NCI-H2227 (cell line): Measurements from ENCODE around the gene SPATC1L.
"Not testable (repeated sequence)": the region's sequence is repeated elsewhere in the genome, so short reads cannot be mapped to it uniquely, and the experiment has no call there.

Experiments
- DNase-seq: peaks from one replicate; lab custom pipeline; 2025; ENCODE audit not compliant: unreplicated experiment; lab: John Stamatoyannopoulos, UW

SPATC1L gene

DNA sequence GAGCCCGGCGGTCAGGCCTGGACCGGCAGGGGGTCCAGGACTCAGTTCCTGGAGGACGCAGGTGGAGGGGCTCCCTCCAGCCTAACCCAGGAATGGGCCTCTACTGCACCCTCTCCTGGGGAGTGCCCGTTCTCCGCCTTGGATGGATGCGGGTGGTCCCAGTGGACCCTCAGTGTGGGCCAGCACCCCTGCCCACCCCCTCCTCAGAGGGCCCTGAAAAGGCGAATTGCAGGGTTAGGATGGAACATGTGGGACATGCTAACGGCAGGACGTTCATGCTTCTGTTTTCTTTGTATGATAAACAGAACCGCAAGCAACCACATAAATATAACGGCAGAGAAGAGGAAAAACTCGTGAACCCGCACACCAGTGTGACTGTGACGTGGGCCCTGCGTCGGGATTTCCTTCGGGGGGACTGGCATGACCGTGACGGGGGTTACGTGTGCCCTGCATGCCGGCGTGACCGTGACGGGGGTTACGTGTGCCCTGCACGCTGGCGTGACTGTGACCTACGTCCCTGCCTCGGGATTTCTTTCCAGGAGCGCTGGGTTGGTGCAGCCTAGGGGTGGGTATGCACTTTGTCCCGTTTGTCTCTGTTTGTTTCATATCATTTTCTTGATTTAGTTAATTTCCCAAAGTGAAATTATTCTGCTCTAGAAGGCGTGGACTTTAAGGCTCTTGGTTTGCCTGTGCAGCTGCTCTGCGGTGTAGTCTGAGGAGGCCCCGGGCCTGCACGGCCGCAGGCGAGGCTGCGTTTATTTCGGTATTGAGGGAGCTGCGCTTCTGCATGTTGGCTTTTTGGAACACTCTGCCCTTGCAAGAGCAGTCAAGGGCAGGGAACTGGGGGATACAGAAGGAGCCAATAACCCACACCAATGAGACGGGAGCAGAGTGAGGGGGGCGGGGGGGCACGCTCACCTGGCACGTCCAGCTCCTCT lies 32.0 kb downstream of the SPATC1L start:
- no peak for DNase-seq

- DNase-seq = no peak
Measured at GRCh38 chr21:46151261-46151988, 32.8 kb downstream of the SPATC1L start.

- DNase-seq = no peak
Measured at GRCh38 chr21:46150491-46151121, 33.7 kb downstream of the SPATC1L start.

GRCh38 chr21:46150073-46150472 lies 34.2 kb downstream of the SPATC1L start:
- no peak for DNase-seq

DNA sequence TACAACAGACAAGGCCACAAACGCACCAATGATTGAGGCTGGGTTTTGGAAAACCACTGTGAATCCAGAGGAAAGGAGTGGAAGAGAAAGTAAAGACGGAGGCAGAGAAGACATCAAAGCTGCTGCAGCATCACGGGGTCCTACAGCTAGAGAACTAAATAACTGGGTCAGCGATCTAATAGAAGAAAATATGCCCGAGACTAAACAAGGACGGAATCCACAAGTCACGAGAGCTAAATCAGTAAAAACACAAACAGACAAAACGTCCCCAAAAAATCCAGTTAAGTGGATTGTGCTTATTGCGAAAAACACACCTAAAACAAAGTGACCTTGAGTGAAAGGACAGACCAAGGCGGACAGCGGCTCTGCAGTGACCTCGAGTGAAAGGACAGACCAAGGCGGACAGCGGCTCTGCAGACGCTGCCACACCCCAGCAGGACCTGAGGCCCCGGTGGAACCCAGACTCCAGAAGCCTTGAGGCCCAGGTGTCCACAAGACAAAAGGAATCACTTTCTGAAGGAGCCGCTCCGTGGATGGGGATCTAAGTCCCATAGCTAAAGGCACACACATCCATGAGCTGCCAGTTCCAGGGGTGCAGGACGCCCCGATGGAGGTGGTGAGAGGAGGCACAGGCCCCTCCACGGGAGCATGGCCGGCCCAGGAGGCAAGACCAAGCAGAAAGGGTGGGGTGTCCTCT lies 34.9 kb downstream of the SPATC1L start:
- DNase-seq = no peak

DNA sequence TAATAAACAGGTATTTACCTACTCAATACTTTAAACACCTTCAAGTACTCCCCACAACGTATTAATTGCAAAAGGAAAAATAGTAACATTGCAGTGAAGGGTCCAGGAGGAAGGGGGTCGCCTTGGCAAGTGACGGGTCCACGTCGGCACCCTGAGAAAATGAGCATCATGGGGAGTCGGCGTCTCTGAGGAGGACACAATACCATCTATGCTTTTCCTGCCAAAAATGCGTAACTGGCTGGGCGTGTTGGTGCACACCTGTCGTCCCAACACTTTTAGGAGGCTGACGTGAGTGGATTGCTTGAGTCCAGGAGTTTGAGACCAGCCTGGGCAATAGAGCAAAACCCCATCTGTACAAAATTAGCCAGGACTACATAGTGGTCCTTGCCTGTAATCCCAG lies 36.2 kb downstream of the SPATC1L start:
- DNase-seq = no peak

DNA sequence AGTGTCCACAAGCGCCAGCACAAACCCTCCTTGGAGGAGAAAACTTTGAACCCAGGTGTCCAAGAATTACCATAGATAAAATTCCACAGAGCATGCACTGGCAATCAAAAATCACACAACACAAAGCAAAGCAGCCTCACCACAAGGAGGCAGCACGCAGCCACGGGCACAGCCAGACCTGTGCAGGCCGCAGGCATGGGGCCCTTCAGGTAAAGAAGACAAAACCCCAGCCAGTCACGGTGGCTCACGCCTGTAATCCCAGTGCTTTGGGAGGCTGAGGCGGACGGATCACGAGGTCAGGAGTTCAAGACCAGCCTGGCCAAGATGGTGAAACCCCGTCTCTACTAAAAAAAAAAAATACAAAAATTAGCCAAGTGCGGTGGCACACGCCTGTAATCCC lies 36.8 kb downstream of the SPATC1L start:
- DNase-seq = not testable (repeated sequence)

DNA sequence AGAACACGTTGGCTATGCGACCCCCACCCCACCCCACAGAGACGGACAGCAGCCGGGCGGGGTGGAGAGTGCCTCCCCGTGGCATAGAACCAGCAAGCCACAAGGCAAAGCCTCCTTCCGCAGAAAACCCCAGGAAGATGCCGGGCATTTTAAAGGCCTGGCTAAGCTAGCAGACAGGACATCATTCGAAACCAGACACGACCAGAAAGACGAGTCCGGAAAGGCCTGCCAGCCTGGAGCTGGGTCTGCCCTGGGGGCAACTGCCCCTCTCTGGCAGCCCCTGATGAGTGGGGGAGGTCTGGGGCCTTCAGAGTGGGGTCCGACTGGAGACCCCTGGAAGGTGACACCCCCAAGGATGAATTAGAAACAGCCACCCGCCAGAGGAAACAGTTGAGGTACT lies 37.4 kb downstream of the SPATC1L start:
- no peak for DNase-seq

DNA sequence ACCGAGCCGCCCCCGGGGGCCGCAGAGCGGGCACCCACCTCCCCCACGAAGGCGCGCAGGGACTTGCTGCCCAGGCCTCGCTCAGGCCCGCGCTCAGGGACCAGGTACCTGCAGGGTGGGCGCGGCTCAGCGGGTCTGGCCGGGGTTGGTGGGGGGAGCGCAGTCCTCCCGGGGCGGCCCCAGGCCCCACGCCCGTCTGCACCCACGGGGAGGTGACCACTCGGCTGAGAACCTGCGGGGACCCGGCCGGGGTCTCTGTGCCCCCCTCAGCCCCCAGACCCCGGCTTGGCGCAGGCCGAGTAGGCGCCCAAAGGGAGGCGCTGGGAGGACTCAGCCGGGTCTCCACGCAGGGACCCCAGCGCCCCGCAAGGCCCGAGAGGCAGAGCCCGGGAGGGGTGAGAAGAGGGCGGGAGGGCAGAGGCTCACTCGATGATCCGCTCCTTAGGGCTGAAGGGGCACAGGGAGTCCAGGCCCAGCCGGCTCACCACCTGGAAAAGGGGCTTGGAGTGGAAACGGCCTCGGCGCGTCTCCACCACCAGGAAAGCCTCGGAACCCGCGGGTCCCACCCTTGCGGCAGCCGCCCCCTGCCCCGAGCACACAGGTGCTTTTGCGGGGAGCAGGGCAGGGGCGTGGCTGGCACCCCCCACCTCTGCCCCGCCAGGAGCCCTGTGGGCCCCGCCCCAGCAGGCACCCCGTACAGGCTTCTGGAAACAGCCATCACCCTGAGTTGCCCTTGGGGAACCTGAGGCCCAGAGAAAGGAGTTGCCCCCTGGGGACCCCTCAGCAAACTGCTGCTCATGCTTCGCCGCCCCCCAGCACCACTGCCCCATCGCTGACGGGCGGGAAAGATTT lies 38.2 kb downstream of the SPATC1L start:
- DNase-seq = no peak

DNA sequence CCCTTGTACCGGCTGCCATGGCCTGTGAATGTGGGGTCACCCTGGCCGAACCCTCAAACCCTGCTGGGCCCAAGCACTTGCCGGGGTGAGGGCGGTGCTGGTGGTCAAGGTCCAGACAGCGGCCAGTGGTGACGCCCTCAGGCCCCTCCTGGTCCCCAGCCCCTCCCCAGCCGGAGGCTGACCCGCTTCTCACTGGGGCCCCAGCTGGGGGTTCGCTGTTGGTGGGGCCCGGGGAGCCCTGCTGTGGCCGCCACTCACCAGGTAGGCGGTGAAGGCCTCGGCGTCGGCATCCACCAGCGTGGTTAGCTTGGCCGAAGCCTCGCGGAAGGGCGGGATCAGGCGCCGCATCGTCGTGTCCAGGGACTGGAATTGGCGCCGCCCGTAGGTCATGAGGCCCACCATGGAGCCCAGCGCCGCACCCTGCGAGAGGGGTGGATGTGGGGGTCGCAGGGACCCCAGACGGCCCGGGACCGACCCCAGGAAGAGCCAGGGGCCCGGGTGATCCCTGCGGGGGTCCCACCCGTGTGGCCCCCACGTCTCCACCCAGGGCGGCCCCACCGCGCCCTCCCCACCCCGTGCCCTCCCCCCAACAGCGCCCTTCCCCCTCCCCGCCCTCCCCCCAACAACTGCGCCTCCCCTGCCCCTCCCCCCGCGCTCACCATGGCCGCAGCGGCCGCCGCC lies 39.0 kb downstream of the SPATC1L start:
- DNase-seq = no peak

- DNase-seq = no peak
Measured at GRCh38 chr21:46144464-46145070, 39.7 kb downstream of the SPATC1L start.

- DNase-seq = no peak
Measured at GRCh38 chr21:46142582-46143473, 41.4 kb downstream of the SPATC1L start.

GRCh38 chr21:46141767-46142581 lies 42.3 kb downstream of the SPATC1L start:
- DNase-seq = no peak

DNA sequence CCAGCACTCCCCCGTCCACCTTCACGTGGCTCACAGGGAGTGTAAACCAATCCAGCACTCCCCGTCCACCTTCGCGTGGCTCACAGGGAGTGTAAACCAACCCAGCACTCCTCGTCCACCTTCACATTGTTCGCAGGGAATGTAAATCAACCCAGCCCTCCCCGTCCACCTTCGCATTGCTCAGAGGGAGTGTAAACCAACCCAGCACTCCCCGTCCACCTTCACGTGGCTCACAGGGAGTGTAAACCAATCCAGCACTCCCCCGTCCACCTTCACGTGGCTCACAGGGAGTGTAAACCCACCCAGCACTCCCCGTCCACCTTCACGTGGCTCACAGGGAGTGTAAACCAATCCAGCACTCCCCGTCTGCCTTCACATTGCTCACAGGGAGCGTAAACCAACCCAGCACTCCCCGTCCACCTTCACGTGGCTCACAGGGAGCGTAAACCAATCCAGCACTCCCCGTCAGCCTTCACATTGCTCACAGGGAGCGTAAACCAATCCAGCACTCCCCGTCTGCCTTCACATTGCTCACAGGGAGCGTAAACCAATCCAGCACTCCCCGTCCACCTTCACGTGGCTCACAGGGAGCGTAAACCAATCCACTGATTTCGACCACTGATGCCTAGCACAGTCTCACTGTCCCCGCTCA lies 43.8 kb downstream of the SPATC1L start:
- not testable (repeated sequence) for DNase-seq

DNA sequence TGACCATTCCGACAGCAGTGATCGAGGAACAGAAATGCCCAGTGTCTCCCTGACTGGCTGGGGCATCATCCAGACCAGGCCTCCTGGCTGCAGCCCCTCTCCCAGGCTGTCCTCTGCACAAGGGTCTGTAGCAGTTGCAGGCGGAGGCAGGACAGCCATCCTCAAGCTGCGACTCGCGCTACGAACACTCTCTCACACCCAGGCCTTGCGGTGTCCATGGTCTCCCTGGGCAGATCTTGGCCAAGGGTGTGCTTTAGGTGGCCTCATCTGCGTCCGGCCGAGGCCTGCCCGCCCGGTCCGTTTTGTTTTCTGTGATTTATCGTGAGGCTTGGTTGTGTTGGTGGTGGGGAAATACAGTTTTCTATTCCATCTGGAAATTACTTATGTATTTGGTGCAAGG lies 44.6 kb downstream of the SPATC1L start:
- DNase-seq = no peak

DNA sequence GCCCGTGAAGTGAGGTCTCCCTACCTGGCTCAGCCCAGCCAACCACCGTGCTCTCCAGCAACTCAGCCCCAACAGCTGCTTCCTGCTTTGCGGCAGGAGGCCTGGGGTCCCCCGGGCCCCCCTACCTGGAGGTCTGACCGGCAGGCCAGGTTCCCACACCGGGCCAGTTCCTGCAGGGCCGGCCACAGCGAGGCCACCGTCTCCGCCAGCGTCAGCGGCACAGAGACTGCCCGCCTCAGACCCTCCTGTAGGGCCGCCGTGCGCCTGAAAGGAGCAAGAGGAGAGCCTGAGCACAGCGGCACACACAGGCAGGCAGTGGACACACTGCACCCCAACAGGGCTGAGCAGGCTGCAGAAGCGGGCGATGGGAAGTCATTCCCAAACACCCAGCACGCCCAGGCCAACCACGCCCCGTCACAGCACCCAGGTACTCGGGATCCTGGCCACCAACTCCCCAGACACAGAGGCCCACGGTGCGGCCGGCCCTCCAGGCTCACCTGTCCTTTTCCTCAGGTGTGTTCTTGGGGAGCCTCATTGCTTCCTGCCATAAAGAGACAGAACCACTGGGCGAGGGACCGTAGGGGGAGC lies 45.8 kb downstream of the SPATC1L start:
- DNase-seq = no peak
